ENCODE measurements around the gene RNF217. TPM values are rescaled to one million over a fixed set of nuclear protein-coding genes. Genes with fewer than 3 reads are reported as not detected.
"Not testable (repeated sequence)": the region's sequence is repeated elsewhere in the genome, so short reads cannot be mapped to it uniquely, and the experiment has no call there.

Gene RNF217
- total RNA-seq, 1 donor from 2014 or later, result 25.5 TPM

DNA sequence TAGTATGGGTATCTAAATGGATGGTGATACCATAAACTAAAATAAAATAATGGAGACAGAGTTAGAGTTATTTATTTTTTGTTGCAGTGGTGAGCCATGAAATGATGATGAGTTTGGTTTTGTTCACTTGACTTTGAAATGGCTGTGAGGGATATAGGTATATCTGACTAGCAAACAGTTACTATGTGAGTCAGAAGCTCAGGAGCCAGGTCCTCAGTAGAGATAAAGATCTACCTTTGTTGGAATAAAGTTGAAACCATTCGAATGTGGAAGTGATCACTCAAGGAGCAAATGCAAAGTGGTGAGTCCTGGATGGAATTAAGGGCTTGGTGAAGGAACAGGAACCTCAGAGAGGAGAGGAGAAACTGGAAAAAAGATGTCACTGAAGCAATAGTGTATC is 105.3 kb downstream of the RNF217 start:
- H3K4me1 ChIP-seq, result no peaks in the 10 kb centered on the region
- no peak overlapping the region for H3K4me3 ChIP-seq
- no peak for ATAC-seq
- no peak overlapping the region for H3K27ac ChIP-seq
- TF ChIP-seq, protein P1, sequence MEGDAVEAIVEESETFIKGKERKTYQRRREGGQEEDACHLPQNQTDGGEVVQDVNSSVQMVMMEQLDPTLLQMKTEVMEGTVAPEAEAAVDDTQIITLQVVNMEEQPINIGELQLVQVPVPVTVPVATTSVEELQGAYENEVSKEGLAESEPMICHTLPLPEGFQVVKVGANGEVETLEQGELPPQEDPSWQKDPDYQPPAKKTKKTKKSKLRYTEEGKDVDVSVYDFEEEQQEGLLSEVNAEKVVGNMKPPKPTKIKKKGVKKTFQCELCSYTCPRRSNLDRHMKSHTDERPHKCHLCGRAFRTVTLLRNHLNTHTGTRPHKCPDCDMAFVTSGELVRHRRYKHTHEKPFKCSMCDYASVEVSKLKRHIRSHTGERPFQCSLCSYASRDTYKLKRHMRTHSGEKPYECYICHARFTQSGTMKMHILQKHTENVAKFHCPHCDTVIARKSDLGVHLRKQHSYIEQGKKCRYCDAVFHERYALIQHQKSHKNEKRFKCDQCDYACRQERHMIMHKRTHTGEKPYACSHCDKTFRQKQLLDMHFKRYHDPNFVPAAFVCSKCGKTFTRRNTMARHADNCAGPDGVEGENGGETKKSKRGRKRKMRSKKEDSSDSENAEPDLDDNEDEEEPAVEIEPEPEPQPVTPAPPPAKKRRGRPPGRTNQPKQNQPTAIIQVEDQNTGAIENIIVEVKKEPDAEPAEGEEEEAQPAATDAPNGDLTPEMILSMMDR (IDR thresholded peaks at IDR 0.05), result no peak
- no peak for DNase-seq
- no peaks in the 10 kb centered on the region for H3K9me3 ChIP-seq
- no peaks in the 10 kb centered on the region for H3K27me3 ChIP-seq (ENCODE audit: low read depth)
- intact Hi-C loops (cut with DNase I), result no loop called here
- H3K36me3 ChIP-seq, result no peaks in the 10 kb centered on the region

DNA sequence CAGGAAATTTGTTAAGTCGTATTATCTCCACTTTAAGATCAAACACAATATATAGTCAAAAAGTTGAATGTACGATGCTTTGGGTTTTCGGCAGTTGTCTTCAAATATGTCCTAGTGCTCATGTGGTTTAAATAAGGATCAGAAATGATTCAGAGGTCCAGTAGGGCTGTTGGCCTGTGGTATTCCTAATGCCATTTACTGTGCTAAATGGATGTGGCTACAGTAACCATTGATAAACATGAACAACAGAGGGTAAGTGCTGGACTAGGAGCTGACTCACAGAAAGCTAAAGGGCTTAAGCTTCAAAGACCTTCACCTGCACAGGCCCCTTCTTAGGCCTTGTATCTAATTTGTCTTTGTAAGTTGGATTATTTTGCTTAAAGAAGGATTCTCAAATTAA is 110.8 kb downstream of the RNF217 start:
- intact Hi-C loops (cut with DNase I), result no loop called here
- Histone ChIP-seq H3K4me3 (no peak overlapping the region), H3K4me1 (no peaks in the 10 kb centered on the region), H3K27ac (no peak overlapping the region), H3K27me3 (ENCODE audit: low read depth) (no peaks in the 10 kb centered on the region), H3K36me3 (peaks cover 17% of the 10 kb centered on the region), H3K9me3 (no peaks in the 10 kb centered on the region)
- ATAC-seq (no peak), DNase-seq (no peak)
- TF ChIP-seq, protein P1 (IDR thresholded peaks at IDR 0.05), result no peak

DNA sequence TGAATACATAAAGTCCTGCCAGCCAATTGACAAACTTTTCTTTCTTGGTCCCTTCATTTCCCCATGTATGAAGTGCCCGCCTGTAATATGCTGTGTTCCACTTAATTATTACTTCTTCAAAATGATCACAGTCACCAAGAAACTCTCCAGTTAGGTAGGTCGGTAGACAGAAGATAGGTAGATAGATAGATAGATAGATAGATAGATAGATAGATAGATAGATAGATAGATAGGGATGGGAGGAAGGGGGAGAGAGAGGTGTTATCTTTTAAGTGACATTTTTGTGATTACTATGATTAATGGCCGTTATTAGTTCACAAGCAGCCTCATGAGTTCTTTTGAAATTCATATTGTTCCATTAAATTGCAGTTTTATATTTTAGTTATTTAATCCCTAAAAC is 111.9 kb downstream of the RNF217 start:
- Histone ChIP-seq H3K36me3 (peaks cover 20% of the 10 kb centered on the region), H3K27me3 (ENCODE audit: low read depth) (no peaks in the 10 kb centered on the region), H3K4me1 (no peaks in the 10 kb centered on the region), H3K27ac (no peak overlapping the region), H3K4me3 (no peak overlapping the region), H3K9me3 (no peaks in the 10 kb centered on the region)
- TF ChIP-seq, protein P1 (IDR thresholded peaks at IDR 0.05), result no peak
- no peak for DNase-seq
- no peak for ATAC-seq
- intact Hi-C loops (cut with DNase I), result no loop called here

DNA sequence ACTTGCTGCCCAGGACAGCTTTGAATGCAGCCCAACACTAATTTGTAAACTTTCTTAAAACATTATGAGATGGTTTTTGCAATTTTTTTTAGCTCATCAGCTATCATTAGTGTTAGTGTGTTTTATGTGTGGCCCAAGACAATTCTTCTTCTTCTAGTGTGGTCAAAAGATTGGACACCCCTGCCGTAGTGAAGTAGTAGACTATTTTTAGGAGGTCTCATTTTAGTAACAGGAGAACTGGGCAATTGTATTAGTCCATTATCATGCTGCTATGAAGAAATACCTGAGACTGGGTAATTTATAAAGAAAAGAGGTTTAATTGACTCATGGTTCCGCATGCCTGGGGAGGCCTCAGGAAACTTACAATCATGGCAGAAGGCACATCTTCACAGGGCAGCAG is 112.8 kb downstream of the RNF217 start:
- H3K27ac ChIP-seq; ATAC-seq; H3K9me3 ChIP-seq; H3K27me3 ChIP-seq (ENCODE audit: low read depth); H3K4me1 ChIP-seq; H3K4me3 ChIP-seq; intact Hi-C loops (cut with DNase I); DNase-seq: not testable (repeated sequence)
- H3K36me3 ChIP-seq, result peaks cover 20% of the 10 kb centered on the region

DNA sequence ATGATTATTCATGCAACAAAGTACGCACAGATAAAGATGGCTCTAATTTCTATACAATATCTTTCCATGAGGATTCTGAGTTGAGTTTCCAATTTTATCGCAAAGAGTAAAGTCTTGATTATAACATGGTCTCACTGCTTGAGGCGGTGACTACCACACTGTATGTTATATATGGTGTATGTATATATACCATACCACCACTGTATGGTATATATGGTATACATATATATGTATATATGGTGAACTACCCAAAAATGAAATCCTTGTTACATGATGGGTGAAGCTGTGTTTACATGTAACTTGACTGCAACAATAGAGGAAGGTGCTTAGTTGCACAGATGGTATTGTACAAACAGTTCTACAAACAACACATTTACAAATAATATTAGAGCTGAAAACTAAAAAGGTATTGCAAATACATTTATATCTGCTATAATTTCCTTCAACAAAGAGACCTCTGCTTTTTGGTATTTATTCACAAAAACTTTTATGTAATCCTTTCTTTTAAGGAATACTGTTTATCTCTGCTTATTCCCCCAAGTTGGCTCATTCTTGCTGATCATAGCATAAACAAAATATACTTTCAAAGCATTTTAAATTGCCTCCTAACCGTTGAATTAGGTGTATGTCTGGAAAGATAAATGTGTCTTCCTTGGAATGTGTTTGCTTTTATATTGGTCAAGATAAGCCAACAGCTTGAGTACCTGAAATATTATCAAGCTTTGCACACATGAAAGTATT is 113.7 kb downstream of the RNF217 start:
- Histone ChIP-seq H3K9me3 (no peaks in the 10 kb centered on the region), H3K27ac (no peak overlapping the region), H3K27me3 (ENCODE audit: low read depth) (no peaks in the 10 kb centered on the region), H3K4me1 (no peaks in the 10 kb centered on the region), H3K4me3 (no peak overlapping the region), H3K36me3 (peaks cover 20% of the 10 kb centered on the region)
- ATAC-seq (no peak), DNase-seq (no peak)
- TF ChIP-seq, protein P1 (IDR thresholded peaks at IDR 0.05), result no peak
- intact Hi-C loops (cut with DNase I), result no loop called here

DNA sequence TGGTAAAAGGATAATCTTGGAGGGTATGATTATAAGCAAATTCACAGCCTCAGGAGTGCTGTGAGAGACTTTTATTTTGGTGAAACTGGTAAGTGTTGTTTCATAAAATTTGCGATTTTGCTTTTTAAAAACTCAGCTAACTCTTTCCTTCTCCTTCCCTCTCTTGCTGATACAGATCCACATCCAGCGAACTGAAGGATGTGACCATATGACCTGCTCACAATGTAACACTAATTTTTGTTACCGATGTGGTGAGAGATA is 114.2 kb downstream of the RNF217 start:
- Histone ChIP-seq H3K36me3 (peaks cover 20% of the 10 kb centered on the region), H3K4me1 (no peaks in the 10 kb centered on the region), H3K27ac (no peak overlapping the region), H3K9me3 (no peaks in the 10 kb centered on the region), H3K27me3 (ENCODE audit: low read depth) (no peaks in the 10 kb centered on the region), H3K4me3 (no peak overlapping the region)
- no peak for ATAC-seq
- intact Hi-C loops (cut with DNase I), result no loop called here
- TF ChIP-seq, protein P1 (IDR thresholded peaks at IDR 0.05), result no peak
- DNase-seq, result no peak
